Activated T-helper 1 cell treated with anti-CD3 and anti-CD28 coated beads, Interleukin-2, amount 50 U/mL, for 16 hours (primary cell): ENCODE measurements around the gene SMIM24.
"Not testable (repeated sequence)": the region's sequence is repeated elsewhere in the genome, so short reads cannot be mapped to it uniquely, and the experiment has no call there.

Source experiments
- DNase-seq, 2 donors: peaks; one replicate each; pipeline ENCODE4 v3.0.0-alpha.2; 2020; ENCODE audit warnings: low read depth in 1 of 2, low spot score in 1 of 2

SMIM24 gene

GRCh38 chr19:3457528-3458228 is 22.6 kb downstream of the SMIM24 start:
- DNase-seq: no peak

GRCh38 chr19:3456925-3457527 is 23.3 kb downstream of the SMIM24 start:
- DNase-seq: no peak

GRCh38 chr19:3455960-3456601 is 24.2 kb downstream of the SMIM24 start:
- DNase-seq: no peak

- DNase-seq: no peak
Measured at GRCh38 chr19:3455393-3455955, 24.9 kb downstream of the SMIM24 start.

DNA sequence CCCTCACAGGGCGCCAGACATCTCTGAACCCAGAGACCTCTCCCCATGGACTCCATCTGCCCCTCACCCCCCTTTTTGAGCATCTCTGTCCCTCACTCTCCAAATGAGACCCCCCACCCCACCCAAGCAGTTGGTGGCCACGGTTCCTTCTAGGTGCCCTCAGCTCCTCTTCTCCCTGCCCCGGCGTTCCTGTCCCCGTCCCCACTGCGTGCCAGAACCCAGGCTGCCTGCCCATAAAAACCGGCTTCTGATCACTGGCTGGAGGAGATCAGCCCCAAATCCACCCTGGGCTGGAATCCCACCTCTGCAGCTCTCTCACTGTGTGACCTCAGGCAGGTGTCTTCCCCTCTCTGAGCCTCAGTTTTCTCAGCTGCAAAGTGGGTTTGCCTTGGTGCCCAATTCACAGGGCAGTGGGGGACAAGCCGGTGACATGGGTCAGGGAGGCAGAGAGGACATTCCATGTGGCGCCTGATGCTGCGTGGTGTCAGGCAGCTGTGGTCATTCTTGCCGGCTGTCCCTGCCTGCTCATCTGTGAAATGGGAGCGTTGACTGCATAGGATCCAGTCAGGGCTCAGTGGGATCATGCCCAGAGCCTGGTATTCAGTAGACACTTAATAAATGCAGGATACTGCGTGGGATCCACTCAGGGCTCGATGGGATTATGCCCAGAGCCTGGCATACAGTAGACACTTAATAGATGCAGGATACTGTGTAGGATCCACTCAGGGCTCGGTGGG is 25.5 kb downstream of the SMIM24 start:
- no peak for DNase-seq

- DNase-seq: no peak
Measured at GRCh38 chr19:3453840-3454239, 26.5 kb downstream of the SMIM24 start.

DNA sequence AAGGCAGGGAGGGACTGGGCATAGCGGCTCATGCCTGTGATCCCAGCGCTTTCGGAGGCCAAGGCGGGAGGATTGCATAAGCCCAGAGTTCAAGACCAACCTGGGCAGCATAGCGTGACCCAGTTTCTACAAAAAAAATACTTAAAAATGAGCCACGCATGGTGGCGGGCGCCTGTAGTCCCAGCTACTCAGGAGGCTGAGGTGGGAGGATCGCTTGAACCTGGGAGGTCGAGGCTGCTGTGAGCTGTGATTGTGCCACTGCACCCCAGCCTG is 27.4 kb downstream of the SMIM24 start:
- DNase-seq: not testable (repeated sequence)

DNA sequence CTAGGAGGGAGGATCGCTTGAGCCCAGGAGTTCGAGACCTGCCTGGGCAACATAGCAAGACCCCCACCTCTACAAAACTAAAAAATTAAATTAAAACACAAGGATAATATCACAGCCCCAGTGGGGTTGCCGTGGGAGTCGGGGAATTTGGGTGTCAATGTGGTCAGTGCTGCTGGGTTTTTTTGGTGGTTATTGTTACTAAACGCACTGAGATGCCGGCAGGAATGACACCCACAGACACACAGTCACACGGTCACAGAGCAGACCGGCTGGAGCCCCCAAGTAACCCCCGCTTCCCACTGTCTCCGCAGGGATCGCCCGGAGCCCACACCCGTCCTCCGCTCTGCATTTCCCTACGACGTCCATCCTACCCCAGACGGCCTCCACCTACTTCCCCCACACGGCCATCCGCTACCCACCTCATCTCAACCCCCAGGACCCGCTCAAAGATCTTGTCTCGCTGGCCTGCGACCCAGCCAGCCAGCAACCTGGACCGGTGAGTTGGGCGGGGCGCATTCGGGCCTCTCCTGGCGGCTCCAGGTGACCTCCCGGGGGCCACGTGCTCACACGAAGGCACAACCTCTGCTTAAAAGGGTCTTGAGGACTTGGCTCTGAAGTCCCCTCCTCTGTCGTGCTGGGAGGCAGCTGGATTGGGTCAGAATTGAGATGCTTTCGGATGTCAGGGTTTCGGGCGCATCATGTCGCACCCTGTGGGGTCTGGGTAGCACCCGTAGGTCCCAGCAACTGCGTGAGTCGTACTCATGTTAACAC is 28.0 kb downstream of the SMIM24 start:
- DNase-seq: no peak

- no peak for DNase-seq
Measured at GRCh38 chr19:3451451-3451866, 28.9 kb downstream of the SMIM24 start.

DNA sequence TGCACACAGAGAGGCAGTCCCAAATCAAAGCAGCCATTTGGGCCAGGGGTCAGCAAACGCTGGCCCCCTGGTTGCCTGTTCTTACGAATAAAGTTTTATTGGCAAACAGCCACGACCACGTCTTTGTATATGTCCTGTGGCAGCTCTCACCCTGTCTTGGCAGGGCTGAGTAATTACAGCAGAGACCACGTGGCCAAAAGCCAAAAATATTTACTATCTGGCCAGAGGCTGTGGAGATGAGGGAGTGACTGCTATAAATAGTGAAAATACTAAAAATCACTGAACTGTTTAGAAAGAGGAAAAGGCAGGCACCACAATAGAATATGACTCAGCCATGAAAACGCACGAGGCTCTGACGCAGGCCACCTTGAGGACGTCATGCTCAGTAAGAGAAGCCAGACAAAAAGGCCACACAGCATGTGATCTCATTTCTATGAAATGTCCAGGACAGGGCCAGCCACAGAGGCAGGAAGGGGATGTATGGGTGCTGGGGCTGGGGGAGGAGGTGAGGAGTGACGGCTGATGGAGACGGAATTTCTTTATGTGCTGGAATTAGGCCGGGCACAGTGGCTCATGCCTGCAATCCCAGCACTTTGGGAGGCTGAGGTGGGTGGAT is 29.4 kb downstream of the SMIM24 start:
- no peak for DNase-seq

GRCh38 chr19:3448616-3449334 is 31.6 kb downstream of the SMIM24 start:
- no peak for DNase-seq

DNA sequence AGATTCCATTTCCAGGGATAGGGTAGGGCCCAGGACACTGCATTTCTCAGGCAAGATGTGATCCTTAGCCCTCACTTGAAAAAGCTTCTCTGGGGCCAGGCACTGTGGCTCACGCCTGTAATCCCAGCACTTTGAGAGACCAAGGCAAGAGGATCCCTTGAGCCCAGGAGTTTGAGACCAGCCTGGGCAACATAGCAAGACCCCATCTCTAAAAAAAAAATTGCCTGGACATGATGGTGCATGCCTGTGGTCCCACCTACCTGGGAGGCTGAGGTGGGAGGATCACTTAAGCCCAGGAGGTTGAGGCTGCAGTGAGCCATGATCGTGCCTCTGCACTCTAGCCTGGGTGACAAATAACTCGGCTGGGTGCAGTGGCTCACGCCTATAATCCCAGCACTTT is 33.7 kb downstream of the SMIM24 start:
- not testable (repeated sequence) for DNase-seq

GRCh38 chr19:3444695-3445234 is 35.6 kb downstream of the SMIM24 start:
- no peak for DNase-seq

GRCh38 chr19:3443840-3444694 is 36.3 kb downstream of the SMIM24 start:
- no peak for DNase-seq

DNA sequence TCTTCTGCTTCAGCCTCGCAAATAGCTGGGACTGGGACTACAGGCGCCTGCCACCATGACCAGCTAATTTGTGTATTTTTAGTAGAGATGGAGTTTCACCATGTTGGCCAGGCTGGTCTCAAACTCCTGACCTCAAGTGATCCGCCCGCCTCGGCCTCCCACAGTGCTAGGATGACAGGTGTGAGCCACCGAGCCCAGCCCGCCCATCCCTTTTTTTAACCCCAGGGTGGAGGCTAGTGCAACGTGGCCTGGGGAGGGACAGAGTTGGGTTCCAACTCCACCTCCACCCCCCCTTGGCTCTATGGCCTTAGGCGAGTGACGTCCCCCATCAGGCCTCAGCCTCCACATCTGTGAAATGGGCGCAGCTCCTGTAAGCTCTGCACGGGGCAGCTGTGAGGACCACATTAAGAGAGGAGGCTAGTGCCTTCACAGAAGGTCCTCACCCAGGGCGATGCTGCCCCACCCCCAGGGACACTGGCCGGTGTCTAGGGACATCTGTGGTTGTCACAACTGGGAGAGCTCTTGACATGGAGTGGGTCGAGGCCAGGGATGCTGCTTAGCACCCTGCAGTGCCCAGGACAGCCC is 37.7 kb downstream of the SMIM24 start:
- DNase-seq: no peak

- no peak for DNase-seq
Measured at GRCh38 chr19:3441986-3442329, 38.4 kb downstream of the SMIM24 start.

GRCh38 chr19:3441089-3441985 is 39.0 kb downstream of the SMIM24 start:
- DNase-seq: no peak
